GM19438 (cell line): Measurements from ENCODE around the gene CHST10.
"Not testable (repeated sequence)": the region's sequence is repeated elsewhere in the genome, so short reads cannot be mapped to it uniquely, and the experiment has no call there.

Source experiments
- ATAC-seq: cut with Tn5 transposase; IDR thresholded peaks from one replicate; pipeline ENCODE4 v1.9.1; 2021; ENCODE audit warnings: low read depth; ENCODE audit not compliant: unreplicated experiment

The CHST10 gene

GRCh38 chr2:100395532-100396350 is 21.7 kb downstream of the CHST10 start:
- ATAC-seq: no peak

- ATAC-seq: peak; percentile 38
Observed at GRCh38 chr2:100394111-100394641, 23.3 kb downstream of the CHST10 start.

GRCh38 chr2:100393362-100393761 is 24.1 kb downstream of the CHST10 start:
- no peak for ATAC-seq

- ATAC-seq: no peak
Observed at GRCh38 chr2:100392715-100393114, 24.8 kb downstream of the CHST10 start.

- ATAC-seq: no peak
Observed at GRCh38 chr2:100391735-100392515, 25.5 kb downstream of the CHST10 start.

GRCh38 chr2:100390001-100390940 is 27.2 kb downstream of the CHST10 start:
- no peak for ATAC-seq

GRCh38 chr2:100388703-100389102 is 28.8 kb downstream of the CHST10 start:
- ATAC-seq: no peak

- ATAC-seq: no peak
Observed at GRCh38 chr2:100383954-100384353, 33.5 kb downstream of the CHST10 start.

GRCh38 chr2:100383306-100383705 is 34.2 kb downstream of the CHST10 start:
- no peak for ATAC-seq

- ATAC-seq: no peak
Observed at GRCh38 chr2:100381240-100381639, 36.2 kb downstream of the CHST10 start.

- no peak for ATAC-seq
Observed at GRCh38 chr2:100380681-100381080, 36.8 kb downstream of the CHST10 start.

GRCh38 chr2:100376836-100377235 is 40.6 kb downstream of the CHST10 start:
- no peak for ATAC-seq

- no peak for ATAC-seq
Observed at GRCh38 chr2:100367163-100367562, 50.3 kb downstream of the CHST10 start.

- ATAC-seq: no peak
Observed at GRCh38 chr2:100365434-100365833, 52.0 kb downstream of the CHST10 start.

GRCh38 chr2:100362269-100362668 is 55.2 kb downstream of the CHST10 start:
- ATAC-seq: not testable (repeated sequence)

GRCh38 chr2:100359576-100359975 is 57.9 kb downstream of the CHST10 start:
- no peak for ATAC-seq

GRCh38 chr2:100358554-100358953 is 58.9 kb downstream of the CHST10 start:
- ATAC-seq: no peak

- no peak for ATAC-seq
Observed at GRCh38 chr2:100352521-100352920, 64.9 kb downstream of the CHST10 start.

GRCh38 chr2:100350661-100351185 is 66.7 kb downstream of the CHST10 start:
- ATAC-seq: no peak

GRCh38 chr2:100345144-100345543 is 72.3 kb downstream of the CHST10 start:
- ATAC-seq: not testable (repeated sequence)
